MCF 10A (cell line): ENCODE measurements around the gene EXOC7. TPM values are rescaled to one million over a fixed set of nuclear protein-coding genes. Genes with fewer than 3 reads are reported as not detected.

ENCODE experiments used
- BruUV-seq: library from RNA; stranded (reverse); fragments of 400-500 nt; replicated peaks from 2 replicates; lab custom pipeline; 2021; lab: Mats Ljungman, UMichigan
- CTCF ChIA-PET: fragments of 300-600 bp; sonication (Branson Sonifier 250); formaldehyde crosslinking; extraction: SDS; loops from one replicate; lab custom pipeline; 2021; ENCODE audit warnings: antibody characterized with exemption, inconsistent platforms; lab: Yijun Ruan, JAX
- POLR2A ChIA-PET: fragments of 300-600, 350-650 bp; sonication (Branson Sonifier 250); formaldehyde crosslinking; extraction: SDS; loops from one replicate; lab custom pipeline; 2020; ENCODE audit warnings: antibody characterized with exemption, inconsistent platforms; lab: Yijun Ruan, JAX
- DNase-seq: peaks from one replicate; pipeline ENCODE4 v3.0.0-alpha.2; 2018; ENCODE audit not compliant: unreplicated experiment
- H3K27ac Mint-ChIP-seq: one replicate; pipeline ENCODE4 v1.8.0; 2022; ENCODE audit warnings: mild to moderate bottlenecking, low read depth, mixed read lengths; ENCODE audit not compliant: unreplicated experiment
- H3K27me3 Mint-ChIP-seq: one replicate; pipeline ENCODE4 v1.8.0; 2022; ENCODE audit warnings: mixed read lengths; ENCODE audit not compliant: insufficient read depth, unreplicated experiment
- H3K36me3 Mint-ChIP-seq: one replicate; pipeline ENCODE4 v1.8.0; 2022; ENCODE audit warnings: mild to moderate bottlenecking, moderate library complexity, mixed read lengths; ENCODE audit not compliant: insufficient read depth, unreplicated experiment
- H3K4me1 Mint-ChIP-seq: one replicate; pipeline ENCODE4 v1.8.0; 2022; ENCODE audit warnings: mixed read lengths; ENCODE audit not compliant: insufficient read depth, unreplicated experiment
- H3K4me3 Mint-ChIP-seq: one replicate; pipeline ENCODE4 v1.8.0; 2022; ENCODE audit warnings: mild to moderate bottlenecking, moderate library complexity, mixed read lengths; ENCODE audit not compliant: unreplicated experiment
- H3K9me3 Mint-ChIP-seq: one replicate; pipeline ENCODE4 v1.8.0; 2022; ENCODE audit warnings: mixed read lengths; ENCODE audit not compliant: unreplicated experiment
- CTCF ChIP-seq: fragments of 200-600 bp; IDR thresholded peaks from one replicate; pipeline ENCODE4 v1.8.0; 2022; ENCODE audit warnings: antibody characterized with exemption, mild to moderate bottlenecking; ENCODE audit not compliant: unreplicated experiment
- intact Hi-C: fragments of 100-400 bp; cut with micrococcal nuclease; formaldehyde crosslinking; loops from 2 replicates; pipeline ENCODE4 v1.14.1; 2022
- total RNA-seq: library from RNA; stranded (reverse); gene quantifications from 2 replicates; pipeline ENCODE4 v1.2.3, GENCODE V29; 2022

Gene EXOC7
- total RNA-seq, 1 experiment from 2014 or later: 80.8 TPM

DNA sequence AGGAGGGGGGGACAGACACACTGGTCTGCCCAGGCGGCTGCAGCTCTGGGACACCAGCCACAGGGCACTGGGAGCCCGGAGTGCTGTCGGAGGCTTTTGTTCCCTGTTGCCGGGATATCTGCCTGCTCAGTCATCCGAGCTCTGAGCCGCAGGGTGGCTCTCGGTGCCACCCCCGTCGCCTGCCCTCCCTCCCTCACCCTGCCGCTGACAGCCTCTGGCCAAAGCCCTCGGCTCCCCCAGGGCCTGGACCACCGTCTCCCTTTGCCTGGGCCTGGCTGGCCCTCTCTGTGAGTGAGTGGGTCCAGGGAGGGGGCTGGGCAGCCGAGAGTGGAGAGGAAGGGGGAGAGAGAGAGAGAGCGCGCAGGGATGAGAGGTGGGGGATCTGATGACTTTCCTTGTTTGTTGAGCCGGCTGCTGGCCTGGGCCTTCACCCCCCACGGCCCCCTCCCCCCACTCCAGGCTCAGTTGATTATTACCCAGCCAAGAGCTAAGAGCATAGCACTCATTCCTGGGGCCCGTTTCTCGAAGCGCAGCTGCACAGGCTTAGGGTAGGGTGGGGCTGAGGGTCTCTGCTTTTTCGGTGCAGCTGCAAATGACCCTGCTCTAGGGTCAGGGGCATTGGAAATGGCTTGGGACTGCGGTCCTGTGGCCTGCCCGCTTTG lies 34.8 kb upstream of the EXOC7 start:
- Mint-ChIP-seq H3K27ac (no peak overlapping the region), H3K27me3 (no peaks in the 10 kb centered on the region), H3K9me3 (no peaks in the 10 kb centered on the region), H3K4me1 (no peaks in the 10 kb centered on the region), H3K36me3 (no peaks in the 10 kb centered on the region), H3K4me3 (no peak overlapping the region)
- CTCF ChIA-PET: interaction anchor here (0.6 kb wide), 1 partner anchor 615 kb away, joined by 4 read pairs; no protein-coding TSS in a partner anchor
- intact Hi-C loops: no loop called here
- POLR2A ChIA-PET: no interaction called here
- BruUV-seq: no TSS peak
- no peak for DNase-seq
- no peak for TF ChIP-seq CTCF

DNA sequence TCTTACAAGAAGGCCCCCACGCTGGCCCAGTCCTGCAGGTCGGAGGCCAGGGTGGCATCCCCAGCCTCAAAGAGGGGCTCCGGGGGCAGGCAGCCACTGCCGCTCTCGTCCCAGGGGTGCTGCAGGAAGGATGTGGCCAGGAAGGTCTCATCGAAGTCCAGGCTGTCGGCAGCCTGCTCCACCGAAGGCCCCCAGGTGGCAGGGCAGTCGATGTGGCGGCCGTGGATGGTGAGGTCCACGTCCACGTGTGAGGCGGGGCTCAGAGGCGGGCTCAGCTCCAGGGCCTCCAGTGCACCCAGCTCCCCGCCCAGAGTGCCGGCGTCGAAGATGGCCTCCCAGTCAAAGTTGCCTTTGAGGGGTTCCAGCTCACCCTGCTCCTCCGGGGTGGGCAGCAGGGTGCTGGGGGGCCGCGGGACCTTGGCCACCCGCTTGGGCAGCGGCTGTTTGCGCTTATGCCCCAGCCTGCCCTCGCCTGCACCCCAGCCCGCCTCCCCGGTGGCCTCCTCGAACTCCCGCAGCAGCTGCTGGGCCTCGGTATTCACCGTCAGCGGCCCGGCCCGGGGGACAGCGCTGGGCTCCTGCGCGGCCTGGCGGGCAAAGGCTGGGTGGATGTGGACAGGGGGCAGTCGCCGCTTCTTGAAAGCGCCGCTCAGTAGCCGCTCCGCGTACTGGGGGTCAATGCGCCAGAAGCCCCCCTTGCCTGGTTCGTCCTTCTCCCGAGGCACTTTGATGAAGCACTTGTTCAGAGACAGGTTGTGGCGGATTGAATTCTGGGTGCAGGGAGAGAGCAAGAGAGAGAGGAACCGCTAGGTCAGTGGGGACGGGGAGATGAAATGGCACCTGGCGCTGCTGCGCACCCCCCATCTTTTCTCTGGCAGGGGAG lies 34.0 kb upstream of the EXOC7 start:
- CTCF ChIA-PET: interaction anchor here (0.7 kb wide), 1 partner anchor 167 kb away, joined by 3 read pairs; no protein-coding TSS in a partner anchor
- no TSS peak for BruUV-seq
- no peak overlapping the region for H3K27ac Mint-ChIP-seq
- H3K4me1 Mint-ChIP-seq: peaks cover 4% of the 10 kb centered on the region
- TF ChIP-seq CTCF: no peak
- intact Hi-C loops: no loop called here
- POLR2A ChIA-PET: no interaction called here
- DNase-seq: no peak
- no peak overlapping the region for H3K4me3 Mint-ChIP-seq
- no peaks in the 10 kb centered on the region for H3K9me3 Mint-ChIP-seq
- H3K27me3 Mint-ChIP-seq: no peaks in the 10 kb centered on the region
- H3K36me3 Mint-ChIP-seq: no peaks in the 10 kb centered on the region

DNA sequence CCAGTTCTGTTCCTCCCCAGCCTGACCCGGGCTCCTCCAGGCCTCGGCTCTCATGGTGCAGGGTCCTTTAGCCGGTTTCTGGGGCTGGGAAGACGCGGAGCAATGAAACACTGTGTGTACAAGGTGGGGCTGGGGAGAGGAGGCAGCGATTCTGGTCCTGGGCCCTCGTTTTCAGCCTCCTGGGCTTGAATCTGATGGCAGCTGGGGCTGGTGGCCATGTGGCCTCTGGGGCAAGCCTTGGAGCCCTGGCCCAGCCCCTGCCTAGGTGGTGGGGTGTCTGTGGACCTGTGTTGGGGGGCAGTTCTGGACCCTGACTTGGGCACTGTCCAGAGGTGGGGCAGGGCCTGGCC lies 33.4 kb upstream of the EXOC7 start:
- no peak overlapping the region for H3K27ac Mint-ChIP-seq
- H3K36me3 Mint-ChIP-seq: no peaks in the 10 kb centered on the region
- CTCF ChIA-PET: interaction anchor here (0.7 kb wide), 1 partner anchor 11 kb away, joined by 3 read pairs; no protein-coding TSS in a partner anchor
- no peak for DNase-seq
- no peaks in the 10 kb centered on the region for H3K27me3 Mint-ChIP-seq
- peaks cover 10% of the 10 kb centered on the region for H3K4me1 Mint-ChIP-seq
- no TSS peak for BruUV-seq
- no peak overlapping the region for H3K4me3 Mint-ChIP-seq
- intact Hi-C loops: no loop called here
- TF ChIP-seq CTCF: no peak
- POLR2A ChIA-PET: no interaction called here
- H3K9me3 Mint-ChIP-seq: no peaks in the 10 kb centered on the region

DNA sequence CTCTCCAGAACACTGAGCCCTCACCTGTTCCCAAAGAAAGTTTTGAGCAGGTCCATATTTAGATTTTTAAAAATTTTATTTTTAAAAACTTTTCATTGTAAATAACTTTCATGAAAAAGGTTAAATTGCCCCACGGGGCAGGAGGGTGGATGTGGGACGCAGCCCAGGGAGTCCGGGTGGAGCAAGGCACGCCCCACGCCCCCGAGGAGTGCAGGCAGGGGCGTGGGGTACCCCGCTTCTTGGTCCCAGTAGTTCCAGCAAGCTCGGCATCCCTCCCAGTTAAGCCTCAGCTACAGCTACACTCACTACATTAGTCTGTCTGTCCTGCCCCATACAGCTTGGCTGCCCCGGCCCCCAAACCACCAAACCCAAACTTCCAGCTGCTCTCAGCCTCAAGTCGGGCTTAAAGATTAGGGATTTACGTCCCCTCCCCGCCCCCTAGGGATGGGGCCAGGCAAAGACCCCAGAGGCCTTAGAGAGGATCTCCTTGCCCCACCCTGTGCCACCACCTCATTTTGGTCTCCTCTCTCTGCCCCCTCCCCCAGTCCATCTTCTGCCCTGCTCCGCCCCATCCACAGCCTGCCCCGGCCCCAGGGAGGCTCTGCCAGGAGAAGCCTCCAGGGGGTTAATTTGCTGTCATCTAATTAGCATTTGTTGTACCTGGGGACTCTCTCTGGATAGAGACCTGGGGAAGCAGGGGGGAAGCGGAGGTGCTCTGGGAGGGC lies 32.9 kb upstream of the EXOC7 start:
- no peak for TF ChIP-seq CTCF
- Mint-ChIP-seq H3K9me3 (no peaks in the 10 kb centered on the region), H3K27ac (no peak overlapping the region), H3K4me1 (peaks cover 11% of the 10 kb centered on the region), H3K27me3 (no peaks in the 10 kb centered on the region), H3K36me3 (no peaks in the 10 kb centered on the region), H3K4me3 (no peak overlapping the region)
- no TSS peak for BruUV-seq
- intact Hi-C loops: no loop called here
- ChIA-PET POLR2A (no interaction called here), CTCF (interaction anchor here (0.7 kb wide), 1 partner anchor 11 kb away, joined by 3 read pairs; no protein-coding TSS in a partner anchor)
- no peak for DNase-seq
